HEK293 (cell line): ENCODE results near the gene APOO.

Experiments
- GLIS1 ChIP-seq: fragments of 450-650 bp; formaldehyde crosslinking; IDR thresholded peaks from 2 replicates; pipeline ENCODE4 v1.5.1; 2016; ENCODE audit warnings: missing biosample characterization, missing genetic modification characterization
- IKZF3 ChIP-seq: fragments of 450-650 bp; IDR thresholded peaks from 2 replicates; pipeline ENCODE4 v1.5.0; 2018; ENCODE audit warnings: missing biosample characterization, mild to moderate bottlenecking, missing genetic modification characterization, moderate library complexity
- KLF16 ChIP-seq: fragments of 450-650 bp; formaldehyde crosslinking; IDR thresholded peaks from 2 replicates; pipeline ENCODE4 v1.5.1; 2017; ENCODE audit warnings: missing biosample characterization, missing genetic modification characterization
- KLF9 ChIP-seq: fragments of 450-650 bp; formaldehyde crosslinking; IDR thresholded peaks from 2 replicates; pipeline ENCODE4 v1.5.1; 2016; ENCODE audit warnings: missing biosample characterization, missing genetic modification characterization, low read depth
- MEIS1 ChIP-seq: sonication (generic); formaldehyde crosslinking; IDR thresholded peaks from 2 replicates; pipeline ENCODE4 v1.8.1; 2022; ENCODE audit warnings: missing genetic modification reagents, mild to moderate bottlenecking, borderline replicate concordance
- SETDB1 ChIP-seq: IDR thresholded peaks from one replicate; pipeline ENCODE4 v1.6.1; 2017; ENCODE audit warnings: mild to moderate bottlenecking, low read length, moderate library complexity, mixed read lengths; ENCODE audit not compliant: insufficient read length
- SP3 ChIP-seq: fragments of 450-650 bp; formaldehyde crosslinking; IDR thresholded peaks from 2 replicates; pipeline ENCODE4 v1.5.1; 2016; ENCODE audit warnings: missing biosample characterization, missing genetic modification characterization
- SP7 ChIP-seq: fragments of 450-650 bp; formaldehyde crosslinking; IDR thresholded peaks from 2 replicates; pipeline ENCODE4 v1.5.1; 2016; ENCODE audit warnings: missing biosample characterization, missing genetic modification characterization
- YY2 ChIP-seq: fragments of 450-650 bp; formaldehyde crosslinking; IDR thresholded peaks from 2 replicates; pipeline ENCODE4 v1.5.1; 2016; ENCODE audit warnings: missing biosample characterization, missing genetic modification characterization
- ZBTB17 ChIP-seq: fragments of 450-650 bp; formaldehyde crosslinking; IDR thresholded peaks from 2 replicates; pipeline ENCODE4 v1.5.1; 2016; ENCODE audit warnings: missing biosample characterization, missing genetic modification characterization
- ZBTB20 ChIP-seq: fragments of 450-650 bp; formaldehyde crosslinking; IDR thresholded peaks from 2 replicates; pipeline ENCODE4 v1.5.1; 2016; ENCODE audit warnings: missing biosample characterization, missing genetic modification characterization
- ZFP69B ChIP-seq: fragments of 450-650 bp; formaldehyde crosslinking; IDR thresholded peaks from 2 replicates; pipeline ENCODE4 v1.5.1; 2016; ENCODE audit warnings: missing biosample characterization, missing genetic modification characterization
- ZNF132 ChIP-seq: fragments of 450-650 bp; formaldehyde crosslinking; IDR thresholded peaks from 2 replicates; pipeline ENCODE4 v1.5.1; 2017; ENCODE audit warnings: missing biosample characterization, missing genetic modification characterization, borderline replicate concordance
- ZNF138 ChIP-seq: fragments of 450-650 bp; formaldehyde crosslinking; IDR thresholded peaks from 2 replicates; pipeline ENCODE4 v1.5.1; 2016; ENCODE audit warnings: missing biosample characterization, missing genetic modification characterization, borderline replicate concordance
- ZNF211 ChIP-seq: fragments of 450-650 bp; formaldehyde crosslinking; IDR thresholded peaks from 2 replicates; pipeline ENCODE4 v1.5.1; 2016; ENCODE audit warnings: low read depth, missing biosample characterization, missing genetic modification characterization
- ZNF274 ChIP-seq, 2 experiments: fragments of 200-500 bp in 1 of 2; fragments of 450-650 bp in 1 of 2; sonication (Bioruptor generic) in 1 of 2; formaldehyde crosslinking in 1 of 2; IDR thresholded peaks; 2 replicates each; pipeline versions ENCODE4 v1.5.1 to v1.6.1; 2014 to 2016; ENCODE audit warnings: borderline replicate concordance in 1 of 2, inconsistent platforms in 1 of 2, low read length in 1 of 2, missing biosample characterization in 1 of 2, missing genetic modification characterization in 1 of 2
- ZNF335 ChIP-seq: fragments of 450-650 bp; formaldehyde crosslinking; conservative IDR thresholded peaks from 2 replicates; pipeline ENCODE4 v1.5.1; 2016; ENCODE audit warnings: missing biosample characterization, missing genetic modification characterization
- ZNF473 ChIP-seq: fragments of 450-650 bp; formaldehyde crosslinking; IDR thresholded peaks from 2 replicates; pipeline ENCODE4 v1.5.1; 2017; ENCODE audit warnings: missing biosample characterization, missing genetic modification characterization
- ZNF48 ChIP-seq: fragments of 450-650 bp; formaldehyde crosslinking; IDR thresholded peaks from 2 replicates; pipeline ENCODE4 v1.5.1; 2016; ENCODE audit warnings: missing biosample characterization, missing genetic modification characterization
- ZNF548 ChIP-seq: fragments of 450-650 bp; formaldehyde crosslinking; IDR thresholded peaks from 2 replicates; pipeline ENCODE4 v1.5.1; 2016; ENCODE audit warnings: missing biosample characterization, missing genetic modification characterization
- ZNF629 ChIP-seq: fragments of 450-650 bp; formaldehyde crosslinking; IDR thresholded peaks from 2 replicates; pipeline ENCODE4 v1.5.1; 2017; ENCODE audit warnings: missing biosample characterization, missing genetic modification characterization
- ZNF707 ChIP-seq: fragments of 450-650 bp; formaldehyde crosslinking; IDR thresholded peaks from 2 replicates; pipeline ENCODE4 v1.5.1; 2016; ENCODE audit warnings: missing biosample characterization, missing genetic modification characterization
- TF ChIP-seq, protein P1 (sequence below): fragments of 450-650 bp; formaldehyde crosslinking; IDR thresholded peaks from 2 replicates; pipeline ENCODE4 v1.5.1; 2016; ENCODE audit warnings: missing biosample characterization, missing genetic modification characterization
- TF ChIP-seq, protein P2 (sequence below): fragments of 450-650 bp; formaldehyde crosslinking; IDR thresholded peaks from 2 replicates; pipeline ENCODE4 v1.5.1; 2016; ENCODE audit warnings: missing biosample characterization, missing genetic modification characterization
- TF ChIP-seq, protein P3 (sequence below): fragments of 450-650 bp; formaldehyde crosslinking; IDR thresholded peaks from 2 replicates; pipeline ENCODE4 v1.5.1; 2016; ENCODE audit warnings: missing biosample characterization, missing genetic modification characterization
- TF ChIP-seq, protein P4 (sequence below): fragments of 450-650 bp; formaldehyde crosslinking; IDR thresholded peaks from 2 replicates; pipeline ENCODE4 v1.5.1; 2016; ENCODE audit warnings: missing biosample characterization, missing genetic modification characterization
- TF ChIP-seq, protein P5 (sequence below): fragments of 450-650 bp; formaldehyde crosslinking; IDR thresholded peaks from 2 replicates; pipeline ENCODE4 v1.5.1; 2017; ENCODE audit warnings: missing biosample characterization, missing genetic modification characterization
- TF ChIP-seq, protein P6 (sequence below): fragments of 450-650 bp; formaldehyde crosslinking; IDR thresholded peaks from 2 replicates; pipeline ENCODE4 v1.5.1; 2016; ENCODE audit warnings: missing biosample characterization, missing genetic modification characterization
- TF ChIP-seq, protein P7 (sequence below): fragments of 450-650 bp; formaldehyde crosslinking; IDR thresholded peaks from 2 replicates; pipeline ENCODE4 v1.5.1; 2016; ENCODE audit warnings: missing biosample characterization, missing genetic modification characterization

Gene APOO

DNA sequence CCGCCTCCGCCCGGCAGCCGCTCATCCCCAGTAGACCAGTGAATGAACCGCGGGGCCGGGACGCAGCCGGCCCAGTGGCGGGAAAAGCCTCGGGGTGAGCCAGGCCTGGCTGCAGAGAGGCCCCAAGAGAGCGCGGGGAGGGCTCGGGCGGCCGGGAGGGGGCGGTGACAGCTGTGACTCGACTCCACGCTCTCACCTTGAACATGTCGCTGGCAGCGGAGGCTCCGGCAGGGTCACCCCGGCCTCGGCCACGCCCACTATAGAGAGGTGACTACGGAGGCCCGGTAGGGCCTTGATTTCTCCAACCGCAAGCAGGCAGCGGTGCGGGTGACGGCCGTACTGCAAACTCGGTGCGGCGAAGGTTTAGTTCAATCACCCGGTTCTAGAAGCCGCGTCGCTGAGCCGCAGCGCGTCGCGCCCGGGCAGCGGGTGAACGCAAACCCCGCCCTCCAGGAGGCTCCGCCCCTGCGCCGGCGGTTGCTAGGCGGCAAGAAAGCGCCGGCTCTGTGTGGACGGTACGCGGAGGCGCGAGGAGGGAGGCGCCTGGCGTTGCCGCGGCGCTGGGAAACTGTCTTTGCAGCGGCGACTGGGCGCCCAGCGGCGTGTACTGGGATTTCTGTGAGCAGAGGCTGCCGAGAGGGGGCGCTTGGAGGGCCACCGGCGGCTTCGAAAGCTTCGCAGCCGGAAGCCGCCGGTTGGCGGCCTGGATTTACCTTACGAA is at the start of gene APOO, which contains the start of gene CXorf58 (continued):
- no peak for TF ChIP-seq IKZF3 (tag by site-specific recombination)
- peak; percentile 88 for TF ChIP-seq SP3 (tag by site-specific recombination)
- TF ChIP-seq, protein P1, sequence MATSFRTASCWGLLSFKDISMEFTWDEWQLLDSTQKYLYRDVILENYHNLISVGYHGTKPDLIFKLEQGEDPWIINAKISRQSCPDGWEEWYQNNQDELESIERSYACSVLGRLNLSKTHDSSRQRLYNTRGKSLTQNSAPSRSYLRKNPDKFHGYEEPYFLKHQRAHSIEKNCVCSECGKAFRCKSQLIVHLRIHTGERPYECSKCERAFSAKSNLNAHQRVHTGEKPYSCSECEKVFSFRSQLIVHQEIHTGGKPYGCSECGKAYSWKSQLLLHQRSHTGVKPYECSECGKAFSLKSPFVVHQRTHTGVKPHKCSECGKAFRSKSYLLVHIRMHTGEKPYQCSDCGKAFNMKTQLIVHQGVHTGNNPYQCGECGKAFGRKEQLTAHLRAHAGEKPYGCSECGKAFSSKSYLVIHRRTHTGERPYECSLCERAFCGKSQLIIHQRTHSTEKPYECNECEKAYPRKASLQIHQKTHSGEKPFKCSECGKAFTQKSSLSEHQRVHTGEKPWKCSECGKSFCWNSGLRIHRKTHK (tag by site-specific recombination) = no peak
- TF ChIP-seq ZNF335 (tag by site-specific recombination) = peak; percentile 89
- TF ChIP-seq, protein P2, sequence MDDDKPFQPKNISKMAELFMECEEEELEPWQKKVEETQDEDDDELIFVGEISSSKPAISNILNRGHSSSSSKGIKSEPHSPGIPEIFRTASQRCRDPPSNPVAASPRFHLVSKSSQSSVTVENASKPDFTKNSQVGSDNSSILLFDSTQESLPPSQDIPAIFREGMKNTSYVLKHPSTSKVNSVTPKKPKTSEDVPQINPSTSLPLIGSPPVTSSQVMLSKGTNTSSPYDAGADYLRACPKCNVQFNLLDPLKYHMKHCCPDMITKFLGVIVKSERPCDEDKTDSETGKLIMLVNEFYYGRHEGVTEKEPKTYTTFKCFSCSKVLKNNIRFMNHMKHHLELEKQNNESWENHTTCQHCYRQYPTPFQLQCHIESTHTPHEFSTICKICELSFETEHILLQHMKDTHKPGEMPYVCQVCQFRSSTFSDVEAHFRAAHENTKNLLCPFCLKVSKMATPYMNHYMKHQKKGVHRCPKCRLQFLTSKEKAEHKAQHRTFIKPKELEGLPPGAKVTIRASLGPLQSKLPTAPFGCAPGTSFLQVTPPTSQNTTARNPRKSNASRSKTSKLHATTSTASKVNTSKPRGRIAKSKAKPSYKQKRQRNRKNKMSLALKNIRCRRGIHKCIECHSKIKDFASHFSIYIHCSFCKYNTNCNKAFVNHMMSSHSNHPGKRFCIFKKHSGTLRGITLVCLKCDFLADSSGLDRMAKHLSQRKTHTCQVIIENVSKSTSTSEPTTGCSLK = no peak
- no peak for TF ChIP-seq ZNF473 (tag by site-specific recombination)
- TF ChIP-seq ZNF548 (tag by site-specific recombination) = no peak
- TF ChIP-seq ZFP69B (tag by site-specific recombination) = peak; percentile 43; the same call in 1 of the 2 replicates
- TF ChIP-seq GLIS1 (tag by site-specific recombination) = peak; percentile 26
- TF ChIP-seq MEIS1 (CRISPR knock-in tag) = no peak
- TF ChIP-seq, protein P3, sequence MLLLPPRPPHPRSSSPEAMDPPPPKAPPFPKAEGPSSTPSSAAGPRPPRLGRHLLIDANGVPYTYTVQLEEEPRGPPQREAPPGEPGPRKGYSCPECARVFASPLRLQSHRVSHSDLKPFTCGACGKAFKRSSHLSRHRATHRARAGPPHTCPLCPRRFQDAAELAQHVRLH (tag by site-specific recombination) = no peak
- TF ChIP-seq ZNF132 (tag by site-specific recombination) = no peak
- no peak for TF ChIP-seq SETDB1
- TF ChIP-seq KLF16 = 0 out of 2 replicates have a peak, but pooled peaks have one; percentile 59
- peak; percentile 82 for TF ChIP-seq ZBTB17 (tag by site-specific recombination)
- TF ChIP-seq YY2 (tag by site-specific recombination) = no peak
- TF ChIP-seq, protein P4, sequence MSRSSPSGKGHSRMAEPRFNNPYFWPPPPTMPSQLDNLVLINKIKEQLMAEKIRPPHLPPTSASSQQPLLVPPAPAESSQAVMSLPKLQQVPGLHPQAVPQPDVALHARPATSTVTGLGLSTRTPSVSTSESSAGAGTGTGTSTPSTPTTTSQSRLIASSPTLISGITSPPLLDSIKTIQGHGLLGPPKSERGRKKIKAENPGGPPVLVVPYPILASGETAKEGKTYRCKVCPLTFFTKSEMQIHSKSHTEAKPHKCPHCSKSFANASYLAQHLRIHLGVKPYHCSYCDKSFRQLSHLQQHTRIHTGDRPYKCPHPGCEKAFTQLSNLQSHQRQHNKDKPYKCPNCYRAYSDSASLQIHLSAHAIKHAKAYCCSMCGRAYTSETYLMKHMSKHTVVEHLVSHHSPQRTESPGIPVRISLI (tag by site-specific recombination) = no peak
- TF ChIP-seq, protein P5, sequence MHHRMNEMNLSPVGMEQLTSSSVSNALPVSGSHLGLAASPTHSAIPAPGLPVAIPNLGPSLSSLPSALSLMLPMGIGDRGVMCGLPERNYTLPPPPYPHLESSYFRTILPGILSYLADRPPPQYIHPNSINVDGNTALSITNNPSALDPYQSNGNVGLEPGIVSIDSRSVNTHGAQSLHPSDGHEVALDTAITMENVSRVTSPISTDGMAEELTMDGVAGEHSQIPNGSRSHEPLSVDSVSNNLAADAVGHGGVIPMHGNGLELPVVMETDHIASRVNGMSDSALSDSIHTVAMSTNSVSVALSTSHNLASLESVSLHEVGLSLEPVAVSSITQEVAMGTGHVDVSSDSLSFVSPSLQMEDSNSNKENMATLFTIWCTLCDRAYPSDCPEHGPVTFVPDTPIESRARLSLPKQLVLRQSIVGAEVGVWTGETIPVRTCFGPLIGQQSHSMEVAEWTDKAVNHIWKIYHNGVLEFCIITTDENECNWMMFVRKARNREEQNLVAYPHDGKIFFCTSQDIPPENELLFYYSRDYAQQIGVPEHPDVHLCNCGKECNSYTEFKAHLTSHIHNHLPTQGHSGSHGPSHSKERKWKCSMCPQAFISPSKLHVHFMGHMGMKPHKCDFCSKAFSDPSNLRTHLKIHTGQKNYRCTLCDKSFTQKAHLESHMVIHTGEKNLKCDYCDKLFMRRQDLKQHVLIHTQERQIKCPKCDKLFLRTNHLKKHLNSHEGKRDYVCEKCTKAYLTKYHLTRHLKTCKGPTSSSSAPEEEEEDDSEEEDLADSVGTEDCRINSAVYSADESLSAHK (tag by site-specific recombination) = peak; percentile 84
- TF ChIP-seq KLF9 (tag by site-specific recombination) = peak; percentile 93
- TF ChIP-seq ZNF274 (IDR thresholded peaks at IDR 0.05; ENCODE audit: low read length) = no peak
- TF ChIP-seq ZNF274 (tag by site-specific recombination; IDR thresholded peaks at IDR 0.05; ENCODE audit: borderline replicate concordance) = no peak
- TF ChIP-seq SP7 (tag by site-specific recombination) = peak; percentile 45; the same call in 1 of the 2 replicates
- peak; percentile 75; the same call in 1 of the 2 replicates for TF ChIP-seq ZBTB20 (tag by site-specific recombination)
- TF ChIP-seq, protein P6, sequence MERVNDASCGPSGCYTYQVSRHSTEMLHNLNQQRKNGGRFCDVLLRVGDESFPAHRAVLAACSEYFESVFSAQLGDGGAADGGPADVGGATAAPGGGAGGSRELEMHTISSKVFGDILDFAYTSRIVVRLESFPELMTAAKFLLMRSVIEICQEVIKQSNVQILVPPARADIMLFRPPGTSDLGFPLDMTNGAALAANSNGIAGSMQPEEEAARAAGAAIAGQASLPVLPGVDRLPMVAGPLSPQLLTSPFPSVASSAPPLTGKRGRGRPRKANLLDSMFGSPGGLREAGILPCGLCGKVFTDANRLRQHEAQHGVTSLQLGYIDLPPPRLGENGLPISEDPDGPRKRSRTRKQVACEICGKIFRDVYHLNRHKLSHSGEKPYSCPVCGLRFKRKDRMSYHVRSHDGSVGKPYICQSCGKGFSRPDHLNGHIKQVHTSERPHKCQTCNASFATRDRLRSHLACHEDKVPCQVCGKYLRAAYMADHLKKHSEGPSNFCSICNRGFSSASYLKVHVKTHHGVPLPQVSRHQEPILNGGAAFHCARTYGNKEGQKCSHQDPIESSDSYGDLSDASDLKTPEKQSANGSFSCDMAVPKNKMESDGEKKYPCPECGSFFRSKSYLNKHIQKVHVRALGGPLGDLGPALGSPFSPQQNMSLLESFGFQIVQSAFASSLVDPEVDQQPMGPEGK = peak; percentile 81
- no peak for TF ChIP-seq ZNF707 (tag by site-specific recombination)
- TF ChIP-seq ZNF629 = peak; percentile 67
- TF ChIP-seq ZNF48 = no peak
- no peak for TF ChIP-seq ZNF138 (tag by site-specific recombination)
- TF ChIP-seq, protein P7, sequence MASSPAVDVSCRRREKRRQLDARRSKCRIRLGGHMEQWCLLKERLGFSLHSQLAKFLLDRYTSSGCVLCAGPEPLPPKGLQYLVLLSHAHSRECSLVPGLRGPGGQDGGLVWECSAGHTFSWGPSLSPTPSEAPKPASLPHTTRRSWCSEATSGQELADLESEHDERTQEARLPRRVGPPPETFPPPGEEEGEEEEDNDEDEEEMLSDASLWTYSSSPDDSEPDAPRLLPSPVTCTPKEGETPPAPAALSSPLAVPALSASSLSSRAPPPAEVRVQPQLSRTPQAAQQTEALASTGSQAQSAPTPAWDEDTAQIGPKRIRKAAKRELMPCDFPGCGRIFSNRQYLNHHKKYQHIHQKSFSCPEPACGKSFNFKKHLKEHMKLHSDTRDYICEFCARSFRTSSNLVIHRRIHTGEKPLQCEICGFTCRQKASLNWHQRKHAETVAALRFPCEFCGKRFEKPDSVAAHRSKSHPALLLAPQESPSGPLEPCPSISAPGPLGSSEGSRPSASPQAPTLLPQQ = peak; percentile 75
- no peak for TF ChIP-seq ZNF211
